ENCODE data around the gene CFD. TPM values are rescaled to one million over a fixed set of nuclear protein-coding genes. Genes with fewer than 3 reads are reported as not detected.

CFD gene
- total and polyA plus RNA-seq, 11 donors: 24.2 to 586 (median 103) TPM

- Histone ChIP-seq H3K27me3 (no peaks in the 10 kb centered on the region), H3K36me3 (peaks cover 0 to 70% (median 40%) of the 10 kb centered on the region in 9 donors), H3K4me1 (peaks cover 0 to 22% (median 8%) of the 10 kb centered on the region in 12 donors), H3K27ac (no peak overlapping the region), H3K9me3 (no peaks in the 10 kb centered on the region), H3K4me3 (no peak overlapping the region)
- 90 to 95% (median 90%) methylated on average over 8 to 12 of the region's 13 CpGs for WGBS, 4 donors
- DNase-seq (no peak), ATAC-seq (peak in 1 of 4 donors; percentile 14)
- TF ChIP-seq POLR2A (IDR thresholded peaks at IDR 0.05): no peak
- TF ChIP-seq, protein P1, sequence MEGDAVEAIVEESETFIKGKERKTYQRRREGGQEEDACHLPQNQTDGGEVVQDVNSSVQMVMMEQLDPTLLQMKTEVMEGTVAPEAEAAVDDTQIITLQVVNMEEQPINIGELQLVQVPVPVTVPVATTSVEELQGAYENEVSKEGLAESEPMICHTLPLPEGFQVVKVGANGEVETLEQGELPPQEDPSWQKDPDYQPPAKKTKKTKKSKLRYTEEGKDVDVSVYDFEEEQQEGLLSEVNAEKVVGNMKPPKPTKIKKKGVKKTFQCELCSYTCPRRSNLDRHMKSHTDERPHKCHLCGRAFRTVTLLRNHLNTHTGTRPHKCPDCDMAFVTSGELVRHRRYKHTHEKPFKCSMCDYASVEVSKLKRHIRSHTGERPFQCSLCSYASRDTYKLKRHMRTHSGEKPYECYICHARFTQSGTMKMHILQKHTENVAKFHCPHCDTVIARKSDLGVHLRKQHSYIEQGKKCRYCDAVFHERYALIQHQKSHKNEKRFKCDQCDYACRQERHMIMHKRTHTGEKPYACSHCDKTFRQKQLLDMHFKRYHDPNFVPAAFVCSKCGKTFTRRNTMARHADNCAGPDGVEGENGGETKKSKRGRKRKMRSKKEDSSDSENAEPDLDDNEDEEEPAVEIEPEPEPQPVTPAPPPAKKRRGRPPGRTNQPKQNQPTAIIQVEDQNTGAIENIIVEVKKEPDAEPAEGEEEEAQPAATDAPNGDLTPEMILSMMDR (IDR thresholded peaks at IDR 0.05): no peak
- intact Hi-C loops (cut with DNase I): loop anchor here in 1 of 10 donors (5.0 kb wide), 1 partner anchor 39 kb away; the partner anchor contains the start of gene R3HDM4
Measured at GRCh38 chr19:873084-873483, 13.6 kb downstream of the CFD start.

DNA sequence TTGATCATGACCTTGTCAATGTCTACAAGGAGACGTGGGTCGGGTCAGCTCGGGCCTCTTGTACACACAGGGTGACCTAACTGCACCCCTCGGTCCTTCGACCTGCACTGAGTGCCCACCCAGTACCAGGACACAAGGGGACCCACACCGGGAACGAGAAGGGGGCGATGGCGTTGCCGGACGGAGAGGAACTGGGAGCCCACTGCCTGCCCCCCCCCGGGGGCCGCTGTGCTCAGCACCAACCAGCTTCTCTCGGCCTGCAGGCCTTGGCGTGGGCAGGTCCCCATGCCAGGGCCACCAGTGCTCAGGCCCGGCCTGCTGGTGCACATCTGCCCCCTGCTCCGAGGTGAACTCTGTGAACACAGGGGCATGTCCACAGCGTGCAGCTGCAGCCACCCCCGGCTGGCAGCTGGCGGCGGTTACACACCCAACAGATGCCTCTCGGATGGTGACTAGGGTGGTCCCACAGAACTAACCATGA, 14.1 kb downstream of the CFD start:
- no peaks in the 10 kb centered on the region for H3K9me3 ChIP-seq
- no peak overlapping the region for H3K27ac ChIP-seq
- no peaks in the 10 kb centered on the region for H3K27me3 ChIP-seq
- intact Hi-C loops (cut with DNase I): loop anchor here in 1 of 10 donors (5.0 kb wide), 1 partner anchor 39 kb away; the partner anchor contains the start of gene R3HDM4
- WGBS, 4 donors: 93 to 96% (median 93%) methylated on average over 22 of the region's 22 CpGs
- peaks cover 0 to 65% (median 39%) of the 10 kb centered on the region in 9 donors for H3K36me3 ChIP-seq
- no peak overlapping the region for H3K4me3 ChIP-seq
- no peak for DNase-seq
- ATAC-seq: no peak
- H3K4me1 ChIP-seq: peaks cover 0 to 21% (median 7%) of the 10 kb centered on the region in 12 donors
- no peak for TF ChIP-seq POLR2A (IDR thresholded peaks at IDR 0.05)
- TF ChIP-seq, protein P1 (IDR thresholded peaks at IDR 0.05): no peak

- 92 to 95% (median 93%) methylated on average over 24 to 28 of the region's 28 CpGs for WGBS, 4 donors
- H3K4me3 ChIP-seq: no peak overlapping the region
- H3K27ac ChIP-seq: no peak overlapping the region
- H3K27me3 ChIP-seq: no peaks in the 10 kb centered on the region
- intact Hi-C loops (cut with DNase I): loop anchor here in 1 of 10 donors (5.0 kb wide), 1 partner anchor 42 kb away; the partner anchor contains the start of gene KISS1R
- H3K4me1 ChIP-seq: peaks cover 0 to 15% (median 0%) of the 10 kb centered on the region in 12 donors
- ATAC-seq (no peak), DNase-seq (no peak)
- no peak for TF ChIP-seq POLR2A (IDR thresholded peaks at IDR 0.05)
- TF ChIP-seq, protein P1 (IDR thresholded peaks at IDR 0.05): no peak
- H3K36me3 ChIP-seq: peaks cover 0 to 59% (median 41%) of the 10 kb centered on the region in 9 donors
- H3K9me3 ChIP-seq: no peaks in the 10 kb centered on the region
Measured at GRCh38 chr19:875265-875879, 15.9 kb downstream of the CFD start.

DNA sequence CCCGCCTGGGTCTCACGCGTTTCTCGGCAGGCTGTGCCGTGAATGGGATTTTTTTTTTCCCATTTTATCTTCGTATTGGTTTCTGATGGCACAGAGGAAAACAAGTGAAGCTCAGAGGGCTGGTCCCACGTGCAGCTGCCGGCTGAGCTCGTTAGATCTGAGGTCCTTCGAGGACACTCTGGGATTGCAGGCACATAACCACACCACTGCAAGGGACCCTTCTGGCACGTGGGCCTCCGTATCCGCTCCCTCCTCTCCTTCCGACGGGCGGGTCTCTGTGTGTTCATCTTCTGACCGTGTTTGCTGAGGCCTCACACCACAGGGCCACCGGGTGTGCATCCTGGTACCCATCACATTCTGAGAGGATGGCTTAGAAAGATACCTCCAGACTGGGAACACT, 16.6 kb downstream of the CFD start:
- no peak for ATAC-seq
- 75 to 85% (median 79%) methylated on average over 18 of the region's 18 CpGs for WGBS, 4 donors
- Histone ChIP-seq H3K27ac (no peak overlapping the region), H3K36me3 (peaks cover 0 to 61% (median 45%) of the 10 kb centered on the region in 9 donors), H3K9me3 (no peaks in the 10 kb centered on the region), H3K4me3 (no peak overlapping the region), H3K4me1 (peaks cover 0 to 11% (median 0%) of the 10 kb centered on the region in 12 donors), H3K27me3 (no peaks in the 10 kb centered on the region)
- intact Hi-C loops (cut with DNase I): loop anchor here in 1 of 10 donors (5.0 kb wide), 1 partner anchor 41 kb away; the partner anchor contains the start of gene KISS1R
- no peak for TF ChIP-seq POLR2A (IDR thresholded peaks at IDR 0.05)
- TF ChIP-seq, protein P1 (IDR thresholded peaks at IDR 0.05): no peak
- no peak for DNase-seq

All from heart left ventricle (tissue), 16 donors.